Embryonic facial prominence (tissue), 1 donor: ENCODE measurements around the gene AGPAT3.

Experiments
- DNase-seq: peaks from one replicate; pipeline ENCODE4 v3.0.0-alpha.2; 2016; ENCODE audit errors: extremely low spot score

The AGPAT3 gene

GRCh38 chr21:43864313-43864961 is 586 bp upstream of the AGPAT3 start:
- no peak for DNase-seq

GRCh38 chr21:43865540-43866259 is 677 bp downstream of the AGPAT3 start:
- DNase-seq: no peak

- DNase-seq: peak; percentile 34
Observed at GRCh38 chr21:43866260-43866629, 1.2 kb downstream of the AGPAT3 start.

- no peak for DNase-seq
Observed at GRCh38 chr21:43866659-43867331, 1.8 kb downstream of the AGPAT3 start.

GRCh38 chr21:43867332-43867703 is 2.3 kb downstream of the AGPAT3 start:
- DNase-seq: no peak

GRCh38 chr21:43867948-43868347 is 2.9 kb downstream of the AGPAT3 start:
- no peak for DNase-seq

GRCh38 chr21:43868461-43868860 is 3.4 kb downstream of the AGPAT3 start:
- DNase-seq: no peak

- no peak for DNase-seq
Observed at GRCh38 chr21:43869486-43870325, 4.7 kb downstream of the AGPAT3 start.

- DNase-seq: no peak
Observed at GRCh38 chr21:43871487-43871886, 6.5 kb downstream of the AGPAT3 start.

GRCh38 chr21:43872531-43873197 is 7.6 kb downstream of the AGPAT3 start:
- DNase-seq: no peak

GRCh38 chr21:43873673-43874072 is 8.7 kb downstream of the AGPAT3 start:
- DNase-seq: no peak

- DNase-seq: no peak
Observed at GRCh38 chr21:43874085-43874805, 9.2 kb downstream of the AGPAT3 start.

- DNase-seq: no peak
Observed at GRCh38 chr21:43876605-43877004, 11.6 kb downstream of the AGPAT3 start.

- no peak for DNase-seq
Observed at GRCh38 chr21:43877936-43878575, 13.0 kb downstream of the AGPAT3 start.

- DNase-seq: no peak
Observed at GRCh38 chr21:43879348-43880110, 14.5 kb downstream of the AGPAT3 start.

GRCh38 chr21:43880111-43880985 is 15.3 kb downstream of the AGPAT3 start:
- no peak for DNase-seq

GRCh38 chr21:43881283-43881682 is 16.3 kb downstream of the AGPAT3 start:
- no peak for DNase-seq

- no peak for DNase-seq
Observed at GRCh38 chr21:43881935-43882334, 16.9 kb downstream of the AGPAT3 start.
